HepG2 (cell line): ENCODE data around the gene TGM2. TPM values are rescaled to one million over a fixed set of nuclear protein-coding genes. Genes with fewer than 3 reads are reported as not detected.

Source experiments
- ARID4A ChIP-seq: sonication (generic); formaldehyde crosslinking; IDR thresholded peaks from 2 replicates; pipeline ENCODE4 v1.5.0; 2020; ENCODE audit warnings: mild to moderate bottlenecking, missing genetic modification reagents, borderline replicate concordance
- ATF4 ChIP-seq, 2 experiments: fragments of 450-650 bp in 1 of 2; sonication (generic) in 1 of 2; formaldehyde crosslinking; IDR thresholded peaks; 2 replicates each; pipeline versions ENCODE4 v1.5.0 to v1.8.0; 2020 to 2022; ENCODE audit warnings: mild to moderate bottlenecking in 1 of 2, missing genetic modification reagents in 1 of 2
- ATF7 ChIP-seq, 2 experiments: fragments of 450-650 bp in 1 of 2; sonication (generic) in 1 of 2; formaldehyde crosslinking in 1 of 2; IDR thresholded peaks; 2 replicates each; pipeline versions ENCODE4 v1.4.0 to v1.6.1; 2016 to 2020; ENCODE audit warnings: antibody characterized with exemption in 1 of 2, mild to moderate bottlenecking in 1 of 2, missing genetic modification reagents in 1 of 2
- CAMTA2 ChIP-seq: sonication (generic); formaldehyde crosslinking; IDR thresholded peaks from 2 replicates; pipeline ENCODE4 v1.4.0; 2020; ENCODE audit warnings: mild to moderate bottlenecking, missing genetic modification reagents, borderline replicate concordance
- ELF3 ChIP-seq: IDR thresholded peaks from 2 replicates; pipeline ENCODE4 v1.6.1; 2016; ENCODE audit warnings: missing genetic modification reagents, missing compliant biosample characterization
- EP300 ChIP-seq, 3 experiments: sonication (generic) in 1 of 3; formaldehyde crosslinking in 1 of 3; IDR thresholded peaks; 2 replicates each; pipeline versions ENCODE4 v1.5.1 to v1.6.1; 2011 to 2020; ENCODE audit warnings: low read depth in 2 of 3, low read length in 2 of 3, borderline replicate concordance in 1 of 3, improper control_type of control experiment in 1 of 3, mild to moderate bottlenecking in 1 of 3, missing genetic modification reagents in 1 of 3, moderate library complexity in 1 of 3
- GATAD2A ChIP-seq: IDR thresholded peaks from 2 replicates; pipeline ENCODE4 v1.6.1; 2016
- JUND ChIP-seq: sonication (generic); formaldehyde crosslinking; IDR thresholded peaks from 2 replicates; pipeline ENCODE4 v1.8.0; 2022; ENCODE audit warnings: mild to moderate bottlenecking, missing genetic modification reagents
- MIER2 ChIP-seq: IDR thresholded peaks from 2 replicates; pipeline ENCODE4 v1.6.1; 2016; ENCODE audit warnings: missing biosample characterization, missing genetic modification reagents
- NR2C2 ChIP-seq: sonication (generic); formaldehyde crosslinking; IDR thresholded peaks from 2 replicates; pipeline ENCODE4 v1.4.0; 2020; ENCODE audit warnings: missing genetic modification reagents, mild to moderate bottlenecking, moderate library complexity, borderline replicate concordance
- RAD21 ChIP-seq: fragments of 450-650 bp; formaldehyde crosslinking; IDR thresholded peaks from 2 replicates; pipeline ENCODE4 v1.5.0; 2020; ENCODE audit warnings: mild to moderate bottlenecking
- SAP130 ChIP-seq: IDR thresholded peaks from 2 replicates; pipeline ENCODE4 v1.6.1; 2016; ENCODE audit warnings: low read depth
- SOX13 ChIP-seq, 3 experiments: fragments of 450-650 bp in 1 of 3; sonication (generic) in 1 of 3; formaldehyde crosslinking in 1 of 3; IDR thresholded peaks in 2 of 3; conservative IDR thresholded peaks in 1 of 3; 2 replicates each; pipeline versions ENCODE4 v1.5.0 to v1.6.1; 2016 to 2020; ENCODE audit warnings: antibody characterized with exemption in 1 of 3, mild to moderate bottlenecking in 1 of 3, missing compliant biosample characterization in 1 of 3, missing genetic modification reagents in 1 of 3, moderate library complexity in 1 of 3
- TFDP1 ChIP-seq: IDR thresholded peaks from 2 replicates; pipeline ENCODE4 v1.6.1; 2016; ENCODE audit warnings: missing compliant biosample characterization, missing genetic modification reagents, borderline replicate concordance
- ZBTB7B ChIP-seq: sonication (generic); formaldehyde crosslinking; IDR thresholded peaks from 2 replicates; pipeline ENCODE4 v1.4.0; 2020; ENCODE audit warnings: missing genetic modification reagents
- ZNF205 ChIP-seq: IDR thresholded peaks from 2 replicates; pipeline ENCODE4 v1.6.1; 2018; ENCODE audit warnings: missing biosample characterization, missing genetic modification reagents
- ZNF331 ChIP-seq: sonication (generic); formaldehyde crosslinking; IDR thresholded peaks from 2 replicates; pipeline ENCODE4 v1.4.0; 2020; ENCODE audit warnings: missing genetic modification reagents
- ZNF350 ChIP-seq: sonication (generic); formaldehyde crosslinking; IDR thresholded peaks from 2 replicates; pipeline ENCODE4 v1.4.0; 2020; ENCODE audit warnings: mild to moderate bottlenecking, low read depth, missing genetic modification reagents, borderline replicate concordance
- ZNF616 ChIP-seq: sonication (generic); formaldehyde crosslinking; IDR thresholded peaks from 2 replicates; pipeline ENCODE4 v1.5.0; 2020; ENCODE audit warnings: low read depth, mild to moderate bottlenecking, missing genetic modification reagents
- ZNF792 ChIP-seq: IDR thresholded peaks from 2 replicates; pipeline ENCODE4 v1.6.1; 2016
- ZSCAN9 ChIP-seq: IDR thresholded peaks from 2 replicates; pipeline ENCODE4 v1.6.1; 2016; ENCODE audit warnings: borderline replicate concordance
- polyA plus RNA-seq, 8 experiments: library from polyadenylated mRNA; depleted of rRNA in 3 of 8; stranded (reverse) in 7 of 8; unstranded in 1 of 8; fragments of >200 nt; fragmentation: Illumina TruSeq in 4 of 8; extraction: Trizol in 4 of 8; gene quantifications; 2 replicates each; pipeline versions ENCODE4 v1.2.1 to v1.2.3, GENCODE V29; 2011 to 2016; ENCODE audit warnings: low read depth in 4 of 8, missing spikeins in 1 of 8, mixed read lengths in 1 of 8; ENCODE audit not compliant: insufficient read depth in 1 of 8
- total RNA-seq, 5 experiments: library from RNA; depleted of rRNA; stranded (reverse); fragments of >200 nt; fragmentation: Illumina TruSeq; extraction: Trizol; gene quantifications; 2 replicates each; pipeline ENCODE4 v1.2.3, GENCODE V29; 2016; ENCODE audit warnings: low read depth in 1 of 5

Gene TGM2
- total and polyA plus RNA-seq, 2 of the 13 experiments (the other 11 are each of a cell fraction or from before 2014, with no cell fraction given): 4.2 to 46.4 TPM

- TF ChIP-seq ARID4A (CRISPR knock-in tag) (peak; percentile 60; the same call in 1 of the 2 replicates), SOX13 (IDR thresholded peaks at IDR 0.05) (0 out of 2 replicates have a peak, but pooled peaks have one; percentile 44), SOX13 (CRISPR knock-in tag; conservative IDR thresholded peaks at IDR 0.05 in 1 of 2, IDR thresholded peaks at IDR 0.05 in 1 of 2) (peak in 1 of 2 experiments; percentile 91; a peak in 2 of 4 replicates), JUND (peak; percentile 39; the same call in 1 of the 2 replicates), ZNF616 (CRISPR knock-in tag) (no peak), TFDP1 (CRISPR knock-in tag) (peak; percentile 18; the same call in 1 of the 2 replicates), RAD21 (CRISPR knock-in tag) (peak; percentile 92), ZNF205 (CRISPR knock-in tag) (0 out of 2 replicates have a peak, but pooled peaks have one; percentile 32), NR2C2 (CRISPR knock-in tag) (no peak), ATF7 (IDR thresholded peaks at IDR 0.05) (no peak), ATF7 (CRISPR knock-in tag; IDR thresholded peaks at IDR 0.05) (0 out of 2 replicates have a peak, but pooled peaks have one; percentile 20), SAP130 (peak; percentile 72), ZBTB7B (CRISPR knock-in tag) (peak; percentile 69), ELF3 (no peak), CAMTA2 (CRISPR knock-in tag) (0 out of 2 replicates have a peak, but pooled peaks have one; percentile 6), ZSCAN9 (CRISPR knock-in tag) (no peak; the same call in 1 of the 2 replicates), ATF4 (CRISPR knock-in tag; IDR thresholded peaks at IDR 0.05) (0 out of 4 replicates have a peak, but pooled peaks of 1 of the 2 experiments have one; percentile 15), ZNF792 (CRISPR knock-in tag) (peak; percentile 52), MIER2 (CRISPR knock-in tag) (no peak), ZNF350 (CRISPR knock-in tag) (peak; percentile 41; the same call in 1 of the 2 replicates), GATAD2A (CRISPR knock-in tag) (peak; percentile 91), ZNF331 (peak; percentile 51), EP300 (IDR thresholded peaks at IDR 0.05; ENCODE audit: low read depth in 2 of 2, low read length in 2 of 2) (peak in 1 of 2 experiments; percentile 78; a peak in 2 of 4 replicates), EP300 (CRISPR knock-in tag; IDR thresholded peaks at IDR 0.05; ENCODE audit: borderline replicate concordance) (peak; percentile 69; the same call in 1 of the 2 replicates)
Measured at GRCh38 chr20:38125157-38126056, 39.7 kb downstream of the TGM2 start (continued).
